Thyroid gland (tissue), 4 donors: ENCODE data around the gene NGDN. TPM values are rescaled to one million over a fixed set of nuclear protein-coding genes. Genes with fewer than 3 reads are reported as not detected.

Experiments
- DNase-seq, 2 donors: peaks; one replicate each; pipeline ENCODE4 v3.0.0-alpha.2; 2019
- H3K27ac ChIP-seq, 3 donors: fragments of 200-600 bp; sonication (generic); 1 replicate in 2 of 3; 2 replicates in 1 of 3; pipeline ENCODE4 v1.5.1; 2016 to 2019; ENCODE audit warnings: mild to moderate bottlenecking in 1 of 3, moderate library complexity in 1 of 3
- H3K27me3 ChIP-seq: fragments of 200-600 bp; sonication (generic); one replicate; pipeline ENCODE4 v1.5.1; 2019
- H3K36me3 ChIP-seq, 2 donors: fragments of 200-600 bp; sonication (generic); one replicate each; pipeline ENCODE4 v1.5.1; 2016 to 2019
- H3K4me1 ChIP-seq, 2 donors: fragments of 200-600 bp; sonication (generic); one replicate each; pipeline ENCODE4 v1.5.1; 2017 to 2019
- H3K4me3 ChIP-seq, 3 donors: fragments of 200-600 bp; sonication (generic); replicated peaks in 1 of 3; 1 replicate in 2 of 3; 2 replicates in 1 of 3; pipeline ENCODE4 v1.5.1; 2016; ENCODE audit warnings: mild to moderate bottlenecking in 1 of 3
- H3K9me3 ChIP-seq: fragments of 200-600 bp; sonication (generic); one replicate; pipeline ENCODE4 v1.5.1; 2017
- POLR2A ChIP-seq, 2 donors: fragments of 450-650 bp; IDR thresholded peaks; one replicate each; pipeline ENCODE4 v1.6.1; 2017; ENCODE audit warnings: antibody characterized with exemption in 2 of 2, mild to moderate bottlenecking in 2 of 2, moderate library complexity in 1 of 2
- WGBS, 2 donors: methylation state at CpG; one replicate each; pipeline ENCODE4 v1.1.5; 2017; 5-methylcytosine and 5-hydroxymethylcytosine counted together
- intact Hi-C: fragments of 100-400 bp; cut with DNase I; formaldehyde crosslinking; loops from one replicate; pipeline ENCODE4 v1.15.1; 2023
- total RNA-seq, 4 donors: library from RNA; depleted of rRNA; stranded (reverse); fragments of >200 nt; gene quantifications; one replicate each; pipeline ENCODE4 v1.2.3, GENCODE V29; 2016
- TF ChIP-seq, protein P1 (sequence below), 6 experiments: fragments of 200-600 bp in 3 of 6; fragments of 450-650 bp in 3 of 6; sonication (generic) in 3 of 6; IDR thresholded peaks; one replicate each; pipeline ENCODE4 v1.5.1; 2016 to 2019; ENCODE audit warnings: antibody characterized with exemption in 6 of 6, mild to moderate bottlenecking in 2 of 6, inconsistent platforms in 1 of 6, moderate library complexity in 1 of 6

Gene NGDN
- total RNA-seq, 4 donors from 2014 or later: 31.3 to 51.1 (median 39.7) TPM

DNA sequence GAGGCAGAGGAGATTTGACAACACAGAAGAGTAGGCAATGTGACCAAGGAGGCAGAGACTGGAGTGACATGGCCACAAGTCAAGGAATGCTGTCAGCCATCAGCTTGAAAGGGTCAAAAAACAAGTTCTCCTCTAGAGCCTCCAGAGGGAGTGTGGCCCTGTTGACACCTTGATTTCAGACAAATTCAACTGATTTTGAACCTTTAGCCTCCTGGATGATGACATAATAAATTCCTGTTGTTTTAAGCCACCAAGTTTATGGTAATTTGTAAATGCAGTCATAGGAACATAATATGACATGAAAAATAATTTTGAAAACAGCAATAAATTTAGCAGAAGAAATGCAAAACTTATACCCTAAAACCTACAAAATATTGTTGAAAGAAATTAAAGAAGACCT, 8.5 kb upstream of the NGDN start:
- Histone ChIP-seq H3K36me3 (no peaks in the 10 kb centered on the region), H3K27ac (no peak overlapping the region), H3K4me3 (no peak overlapping the region), H3K27me3 (no peaks in the 10 kb centered on the region), H3K9me3 (no peaks in the 10 kb centered on the region), H3K4me1 (no peaks in the 10 kb centered on the region)
- intact Hi-C loops: loop anchor here (10.0 kb wide), 1 partner anchor 136 kb away; the partner anchor contains the start of gene PABPN1
- DNase-seq: no peak
- TF ChIP-seq, protein P1, sequence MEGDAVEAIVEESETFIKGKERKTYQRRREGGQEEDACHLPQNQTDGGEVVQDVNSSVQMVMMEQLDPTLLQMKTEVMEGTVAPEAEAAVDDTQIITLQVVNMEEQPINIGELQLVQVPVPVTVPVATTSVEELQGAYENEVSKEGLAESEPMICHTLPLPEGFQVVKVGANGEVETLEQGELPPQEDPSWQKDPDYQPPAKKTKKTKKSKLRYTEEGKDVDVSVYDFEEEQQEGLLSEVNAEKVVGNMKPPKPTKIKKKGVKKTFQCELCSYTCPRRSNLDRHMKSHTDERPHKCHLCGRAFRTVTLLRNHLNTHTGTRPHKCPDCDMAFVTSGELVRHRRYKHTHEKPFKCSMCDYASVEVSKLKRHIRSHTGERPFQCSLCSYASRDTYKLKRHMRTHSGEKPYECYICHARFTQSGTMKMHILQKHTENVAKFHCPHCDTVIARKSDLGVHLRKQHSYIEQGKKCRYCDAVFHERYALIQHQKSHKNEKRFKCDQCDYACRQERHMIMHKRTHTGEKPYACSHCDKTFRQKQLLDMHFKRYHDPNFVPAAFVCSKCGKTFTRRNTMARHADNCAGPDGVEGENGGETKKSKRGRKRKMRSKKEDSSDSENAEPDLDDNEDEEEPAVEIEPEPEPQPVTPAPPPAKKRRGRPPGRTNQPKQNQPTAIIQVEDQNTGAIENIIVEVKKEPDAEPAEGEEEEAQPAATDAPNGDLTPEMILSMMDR (IDR thresholded peaks at IDR 0.05): no peak
- TF ChIP-seq POLR2A (IDR thresholded peaks at IDR 0.05): no peak

DNA sequence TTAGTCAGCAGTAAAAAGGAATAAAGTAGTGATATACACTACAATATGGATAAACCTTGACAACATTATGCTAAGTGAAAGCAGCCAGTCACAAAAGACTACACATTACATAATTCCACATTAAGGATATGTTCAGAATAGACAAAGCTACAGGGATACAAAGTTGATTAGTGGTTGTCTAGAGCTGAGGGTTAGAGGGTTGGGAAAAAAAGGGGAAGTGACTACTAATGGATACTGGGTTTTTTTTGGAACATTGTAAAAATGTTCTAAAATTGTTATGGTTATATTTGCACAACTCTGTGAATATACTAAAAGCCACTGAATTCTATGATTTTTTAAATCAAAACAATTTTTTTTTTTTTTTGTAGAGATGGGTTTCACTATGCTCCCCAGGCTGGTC, 4.8 kb upstream of the NGDN start:
- no peak overlapping the region for H3K4me3 ChIP-seq
- H3K27ac ChIP-seq: no peak overlapping the region
- TF ChIP-seq, protein P1 (IDR thresholded peaks at IDR 0.05): no peak
- TF ChIP-seq POLR2A (IDR thresholded peaks at IDR 0.05): no peak
- no peak for DNase-seq
- no peaks in the 10 kb centered on the region for H3K9me3 ChIP-seq
- intact Hi-C loops: loop anchor here (10.0 kb wide), 1 partner anchor 140 kb away; the partner anchor contains the start of gene PABPN1
- H3K27me3 ChIP-seq: no peaks in the 10 kb centered on the region
- no peaks in the 10 kb centered on the region for H3K4me1 ChIP-seq
- H3K36me3 ChIP-seq: no peaks in the 10 kb centered on the region

DNA sequence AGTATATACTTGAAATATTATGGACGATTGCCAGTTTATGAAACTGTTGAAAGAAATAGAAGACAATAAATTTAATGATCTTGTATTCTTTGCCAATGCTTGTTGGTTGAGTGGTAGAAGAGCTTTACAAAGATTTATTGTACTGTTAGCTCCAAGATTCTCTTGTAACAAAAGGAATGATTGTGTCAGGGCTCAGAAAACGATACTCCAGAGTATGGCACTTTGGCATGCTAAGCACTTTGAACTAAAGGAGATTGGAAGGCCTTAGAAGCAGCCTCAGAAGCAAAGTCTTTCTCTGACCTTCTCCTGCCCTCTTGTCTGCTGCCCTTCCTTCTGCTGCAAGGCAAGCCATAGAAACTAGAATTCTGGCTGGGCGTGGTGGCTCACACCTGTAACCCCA, 4.2 kb upstream of the NGDN start:
- Histone ChIP-seq H3K36me3 (no peaks in the 10 kb centered on the region), H3K27ac (no peak overlapping the region), H3K4me1 (peaks cover 3 to 4% of the 10 kb centered on the region in 2 donors), H3K9me3 (no peaks in the 10 kb centered on the region), H3K27me3 (no peaks in the 10 kb centered on the region), H3K4me3 (no peak overlapping the region)
- TF ChIP-seq POLR2A (IDR thresholded peaks at IDR 0.05): no peak
- intact Hi-C loops: loop anchor here (10.0 kb wide), 1 partner anchor 140 kb away; the partner anchor contains the start of gene PABPN1
- WGBS, 2 donors: 70 to 83% methylated on average over 3 of the region's 3 CpGs
- no peak for DNase-seq

DNA sequence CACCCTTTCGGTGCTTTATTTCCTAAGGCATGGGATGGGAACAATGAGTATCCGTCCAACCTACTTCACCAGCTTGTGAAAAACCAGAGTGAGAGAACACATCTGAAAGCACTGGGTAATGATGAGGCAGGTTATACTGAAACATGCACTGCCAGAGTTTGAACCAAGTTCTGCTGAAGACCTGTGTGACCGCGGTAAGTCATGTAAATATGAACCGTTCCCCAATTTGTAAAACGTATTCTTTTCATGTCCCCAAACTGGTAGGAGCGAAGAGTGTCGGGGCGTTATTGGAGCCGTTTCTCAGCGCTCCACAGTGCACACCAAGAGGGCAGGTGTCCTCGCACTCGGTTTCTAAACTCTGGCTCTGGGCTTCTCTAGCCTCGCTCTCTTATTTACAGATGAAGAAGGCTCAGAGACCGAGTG, 788 bp upstream of the NGDN start:
- no peak for DNase-seq
- 72 to 78% methylated on average over 15 of the region's 15 CpGs for WGBS, 2 donors
- H3K4me3 ChIP-seq: peak overlapping the region in 2 of 3 donors; percentile 10 to 23
- H3K9me3 ChIP-seq: no peaks in the 10 kb centered on the region
- intact Hi-C loops: loop anchor here (10.0 kb wide), 1 partner anchor 144 kb away; the partner anchor contains the start of gene PABPN1
- H3K27ac ChIP-seq: peak overlapping the region; percentile 43 to 63 (median 59)
- H3K27me3 ChIP-seq: no peaks in the 10 kb centered on the region
- TF ChIP-seq POLR2A (IDR thresholded peaks at IDR 0.05): no peak
- TF ChIP-seq, protein P1 (IDR thresholded peaks at IDR 0.05): no peak
- peaks cover 6 to 8% of the 10 kb centered on the region in 2 donors for H3K4me1 ChIP-seq
- H3K36me3 ChIP-seq: peaks cover 24 to 29% of the 10 kb centered on the region in 2 donors

DNA sequence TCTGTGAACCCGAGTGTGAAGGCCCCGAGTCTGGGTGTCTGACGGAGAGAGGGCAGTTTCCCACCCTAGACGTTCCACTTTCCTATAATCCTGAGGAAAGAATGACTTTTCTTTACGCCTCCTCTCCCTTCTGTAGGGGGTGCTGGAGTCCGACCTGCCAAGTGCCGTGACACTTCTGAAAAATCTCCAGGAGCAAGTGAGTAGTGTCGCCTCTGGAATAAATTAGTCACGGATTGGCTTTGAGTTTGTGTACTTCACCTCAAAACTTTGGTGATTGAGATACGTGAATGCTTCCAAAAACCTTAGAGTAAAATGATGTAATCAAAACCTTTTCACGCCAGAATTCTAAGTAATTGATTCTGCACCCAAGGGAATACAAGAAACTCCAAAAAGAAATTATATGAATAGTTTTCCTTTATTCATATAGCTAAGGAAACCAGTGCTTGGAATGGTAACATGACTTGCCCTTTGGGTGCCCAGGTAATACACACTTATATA, 452 bp downstream of the NGDN start:
- no peak for TF ChIP-seq POLR2A (IDR thresholded peaks at IDR 0.05)
- TF ChIP-seq, protein P1 (IDR thresholded peaks at IDR 0.05): no peak
- 0 to 1% methylated on average over 11 of the region's 11 CpGs for WGBS, 2 donors
- H3K4me1 ChIP-seq: peaks cover 6 to 8% of the 10 kb centered on the region in 2 donors
- H3K36me3 ChIP-seq: peaks cover 34 to 40% of the 10 kb centered on the region in 2 donors
- H3K27ac ChIP-seq: peak overlapping the region in 2 of 3 donors; percentile 62 to 71
- H3K9me3 ChIP-seq: no peaks in the 10 kb centered on the region
- peak overlapping the region; percentile 57 to 79 (median 61) for H3K4me3 ChIP-seq
- no peak for DNase-seq
- H3K27me3 ChIP-seq: no peaks in the 10 kb centered on the region
- intact Hi-C loops: loop anchor here (10.0 kb wide), 1 partner anchor 145 kb away; the partner anchor contains the start of gene PABPN1
